OCI-LY3 (cell line): ENCODE results near the gene F2.

Source experiments
- H2AFZ ChIP-seq: fragments of 200-600, 300-600 bp; shearing (Covaris generic); 2 replicates; pipeline ENCODE4 v1.6.0; 2014; ENCODE audit warnings: antibody characterized with exemption, low read depth, low read length
- H3K27ac ChIP-seq: fragments of 200-600, 300-600 bp; sonication (generic); 2 replicates; pipeline ENCODE4 v1.5.1; 2014; ENCODE audit warnings: mild to moderate bottlenecking, low read length, moderate library complexity, mixed read lengths
- H3K27me3 ChIP-seq: fragments of 200-600, 300-600 bp; sonication (generic); 2 replicates; pipeline ENCODE4 v1.6.1; 2014; ENCODE audit warnings: low read depth, low read length, mixed read lengths
- H3K36me3 ChIP-seq: fragments of 200-600, 300-600 bp; sonication (generic); replicated peaks from 2 replicates; pipeline ENCODE3; 2014; ENCODE audit warnings: low read depth, low read length, mixed read lengths
- H3K4me1 ChIP-seq: fragments of 300-600, 200-600 bp; sonication (generic); 2 replicates; pipeline ENCODE4 v1.6.1; 2014; ENCODE audit warnings: low read length, mixed read lengths
- H3K4me2 ChIP-seq: fragments of 200-600, 300-600 bp; sonication (generic); 2 replicates; pipeline ENCODE4 v1.6.1; 2014; ENCODE audit warnings: low read length, mixed read lengths
- H3K4me3 ChIP-seq: fragments of 300-600, 200-600 bp; sonication (generic); 2 replicates; pipeline ENCODE4 v1.5.1; 2014; ENCODE audit warnings: antibody characterized with exemption, mild to moderate bottlenecking, low read length, moderate library complexity
- H3K79me2 ChIP-seq: fragments of 300-600, 200-600 bp; shearing (Covaris generic); 2 replicates; pipeline ENCODE4 v1.6.1; 2014; ENCODE audit warnings: mild to moderate bottlenecking, low read length, mixed read lengths
- H3K9ac ChIP-seq: fragments of 300-600, 200-600 bp; shearing (Covaris generic); 2 replicates; pipeline ENCODE4 v1.6.0; 2014; ENCODE audit warnings: mild to moderate bottlenecking, low read length, moderate library complexity
- H3K9me3 ChIP-seq: fragments of 200-600, 300-600 bp; shearing (Covaris generic); 2 replicates; pipeline ENCODE4 v1.6.1; 2014; ENCODE audit warnings: low read length, mixed read lengths; ENCODE audit not compliant: insufficient read depth
- H4K20me1 ChIP-seq: fragments of 200-600, 300-600 bp; sonication (generic); 2 replicates; pipeline ENCODE4 v1.6.1; 2016; ENCODE audit warnings: low read length, mixed read lengths; ENCODE audit not compliant: insufficient read depth
- CTCF ChIP-seq: fragments of 200-600, 300-600 bp; sonication (generic); IDR thresholded peaks from 2 replicates; pipeline ENCODE4 v1.5.1; 2014; ENCODE audit warnings: antibody characterized with exemption, low read length, low read depth
- EZH2phosphoT487 ChIP-seq: fragments of 200-600 bp; shearing (Covaris generic); IDR thresholded peaks from 2 replicates; pipeline ENCODE4 v1.6.1; 2018; ENCODE audit warnings: antibody characterized with exemption, mixed run types, low read depth

Gene F2

GRCh38 chr11:46673713-46674462 lies 45.1 kb upstream of the F2 start:
- H3K27me3 ChIP-seq: no peaks in the 10 kb centered on the region
- no peak overlapping the region for H3K27ac ChIP-seq
- no peak for TF ChIP-seq CTCF
- H3K79me2 ChIP-seq: no peaks in the 10 kb centered on the region
- no peak overlapping the region for H3K4me2 ChIP-seq
- peaks cover 9% of the 10 kb centered on the region for H3K36me3 ChIP-seq
- H3K9me3 ChIP-seq: no peaks in the 10 kb centered on the region
- no peaks in the 10 kb centered on the region for H4K20me1 ChIP-seq
- no peak overlapping the region for H2AFZ ChIP-seq
- no peak overlapping the region for H3K4me3 ChIP-seq
- no peak overlapping the region for H3K9ac ChIP-seq
- H3K4me1 ChIP-seq: peaks cover 6% of the 10 kb centered on the region; the same call in 1 of the 2 replicates

GRCh38 chr11:46674463-46675287 lies 44.3 kb upstream of the F2 start:
- no peak overlapping the region for H3K27ac ChIP-seq
- H3K27me3 ChIP-seq: no peaks in the 10 kb centered on the region
- H4K20me1 ChIP-seq: no peaks in the 10 kb centered on the region
- H3K9ac ChIP-seq: no peak overlapping the region
- no peaks in the 10 kb centered on the region for H3K79me2 ChIP-seq
- H3K36me3 ChIP-seq: peaks cover 6% of the 10 kb centered on the region
- no peak overlapping the region for H2AFZ ChIP-seq
- H3K4me3 ChIP-seq: no peak overlapping the region
- TF ChIP-seq EZH2phosphoT487 (no peak), CTCF (no peak)
- no peaks in the 10 kb centered on the region for H3K9me3 ChIP-seq
- no peak overlapping the region for H3K4me2 ChIP-seq
- H3K4me1 ChIP-seq: peaks cover 6% of the 10 kb centered on the region; the same call in 1 of the 2 replicates

- TF ChIP-seq EZH2phosphoT487 (no peak), CTCF (no peak)
- no peak overlapping the region for H3K4me2 ChIP-seq
- H3K27me3 ChIP-seq: no peaks in the 10 kb centered on the region
- no peaks in the 10 kb centered on the region for H3K79me2 ChIP-seq
- no peak overlapping the region for H3K9ac ChIP-seq
- no peaks in the 10 kb centered on the region for H3K9me3 ChIP-seq
- peaks cover 6% of the 10 kb centered on the region for H3K36me3 ChIP-seq
- no peaks in the 10 kb centered on the region for H4K20me1 ChIP-seq
- no peak overlapping the region for H3K4me3 ChIP-seq
- H2AFZ ChIP-seq: no peak overlapping the region
- peaks cover 6% of the 10 kb centered on the region; the same call in 1 of the 2 replicates for H3K4me1 ChIP-seq
- H3K27ac ChIP-seq: no peak overlapping the region
Observed at GRCh38 chr11:46675288-46675851, 43.6 kb upstream of the F2 start.

GRCh38 chr11:46675949-46676348 lies 43.1 kb upstream of the F2 start:
- Histone ChIP-seq H3K36me3 (peaks cover 6% of the 10 kb centered on the region), H3K4me1 (peaks cover 6% of the 10 kb centered on the region; the same call in 1 of the 2 replicates)

More at GRCh38 chr11:46675949-46676348, 43.1 kb upstream of the F2 start:
- no peaks in the 10 kb centered on the region for H3K9me3 ChIP-seq
- H3K79me2 ChIP-seq: no peaks in the 10 kb centered on the region
- no peak overlapping the region for H2AFZ ChIP-seq
- no peak overlapping the region for H3K9ac ChIP-seq
- H3K4me2 ChIP-seq: no peak overlapping the region
- H3K27ac ChIP-seq: no peak overlapping the region
- no peaks in the 10 kb centered on the region for H3K27me3 ChIP-seq
- no peaks in the 10 kb centered on the region for H4K20me1 ChIP-seq
- H3K4me3 ChIP-seq: no peak overlapping the region
- TF ChIP-seq CTCF: no peak
- no peak for TF ChIP-seq EZH2phosphoT487
